Motor neuron (in vitro differentiated cells): Measurements from ENCODE around the gene UPB1. TPM values are rescaled to one million over a fixed set of nuclear protein-coding genes. Genes with fewer than 3 reads are reported as not detected.
A peak's percentile ranks its signal among the peaks of the same experiment; 100 is the strongest.
"Not testable (repeated sequence)": the region's sequence is repeated elsewhere in the genome, so short reads cannot be mapped to it uniquely, and the experiment has no call there.

Source experiments
- ATAC-seq, 8 experiments: fragments of 200-7000 bp; cut with Tn5 transposase; replicated peaks in 6 of 8; 2 replicates each; pipeline ENCODE4 v1.8.0; 2021; ENCODE audit warnings: mild to moderate bottlenecking in 8 of 8, moderate library complexity in 8 of 8
- H3K27ac ChIP-seq, 2 donors: fragments of 250-450 bp; sonication (Bioruptor Pico); 2 replicates each; pipeline ENCODE4 v1.9.0; 2021; ENCODE audit warnings: antibody characterized with exemption in 2 of 2, mild to moderate bottlenecking in 2 of 2, moderate library complexity in 1 of 2
- H3K4me1 ChIP-seq, 2 donors: fragments of 250-450 bp; sonication (Bioruptor Pico); replicated peaks in 1 of 2; 2 replicates each; pipeline ENCODE4 v1.6.1; 2021; ENCODE audit warnings: antibody characterized with exemption in 2 of 2, mild to moderate bottlenecking in 2 of 2, moderate library complexity in 1 of 2
- H3K4me3 ChIP-seq, 5 donors: fragments of 250-450 bp; sonication (Bioruptor Pico); 2 replicates each; pipeline ENCODE4 v1.9.0; 2021; ENCODE audit warnings: antibody characterized with exemption in 5 of 5, mild to moderate bottlenecking in 5 of 5, moderate library complexity in 4 of 5
- WGBS, 10 experiments: fragments of 450-650 bp; shearing (Covaris generic); methylation state at CpG; one replicate each; pipeline ENCODE4 v1.0.0; 2022; 5-methylcytosine and 5-hydroxymethylcytosine counted together
- in situ Hi-C, 9 experiments: fragments of 400-800 bp; cut with MboI; loops; one replicate each; pipeline ENCODE4 v1.15.0; 2021; ENCODE audit warnings: low sequenced_read_pairs in 9 of 9, low pct_unique_long_range_greater_than_20kb in 2 of 9; ENCODE audit not compliant: unreplicated experiment in 9 of 9
- total RNA-seq, 8 experiments: library from RNA; unstranded; fragments of 300-600 nt; gene quantifications; 2 replicates each; pipeline versions ENCODE4 v1.2.3 to v1.2.4, GENCODE V29; 2022

UPB1 gene
- total RNA-seq, 8 experiments from 2014 or later, result 0.10 to 0.95 (median 0.32) TPM

DNA sequence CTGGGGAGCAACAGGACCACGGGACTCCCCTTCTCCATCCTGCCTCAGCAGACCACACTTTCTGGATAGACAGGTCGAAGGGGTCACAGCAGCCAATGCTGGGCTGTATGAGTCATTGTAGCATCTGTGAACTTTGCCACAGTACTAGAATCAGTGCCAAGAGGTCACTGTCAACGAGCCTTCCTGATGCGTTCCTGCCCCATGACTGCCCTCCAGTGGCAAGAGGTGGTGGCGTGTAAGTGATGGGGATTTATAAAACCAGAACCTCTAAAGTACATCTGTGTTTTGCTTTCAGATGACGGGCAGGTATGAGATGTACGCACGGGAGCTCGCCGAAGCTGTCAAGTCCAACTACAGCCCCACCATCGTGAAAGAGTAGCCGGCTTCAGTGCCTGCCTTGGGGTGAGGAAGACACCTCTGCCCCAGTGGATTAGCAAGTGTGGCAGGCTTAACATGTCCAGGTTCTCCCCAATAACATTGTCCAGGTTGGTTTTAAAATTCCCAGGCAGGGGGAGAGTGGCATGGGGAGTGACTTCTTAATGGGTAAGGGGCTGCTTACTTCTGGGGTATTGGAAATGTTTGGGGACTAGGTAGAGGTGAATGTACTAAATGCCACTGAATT lies 30.4 kb downstream of the UPB1 start:
- in situ Hi-C loops, result loop anchor here in 1 of 9 experiments (10.0 kb wide), 1 partner anchor 101 kb away; the partner anchor contains the start of gene ADORA2A
- H3K4me1 ChIP-seq, result peaks cover 3 to 5% of the 10 kb centered on the region in 2 donors
- H3K4me3 ChIP-seq, result no peak overlapping the region
- WGBS, 10 experiments, result 0 to 12% (median 0%) methylated on average over 1 to 11 of the region's 12 CpGs; no CpG with 5 or more reads in 5 of the 10 experiments
- no peak overlapping the region for H3K27ac ChIP-seq
- ATAC-seq, result peak; percentile 44 to 90 (median 64)

DNA sequence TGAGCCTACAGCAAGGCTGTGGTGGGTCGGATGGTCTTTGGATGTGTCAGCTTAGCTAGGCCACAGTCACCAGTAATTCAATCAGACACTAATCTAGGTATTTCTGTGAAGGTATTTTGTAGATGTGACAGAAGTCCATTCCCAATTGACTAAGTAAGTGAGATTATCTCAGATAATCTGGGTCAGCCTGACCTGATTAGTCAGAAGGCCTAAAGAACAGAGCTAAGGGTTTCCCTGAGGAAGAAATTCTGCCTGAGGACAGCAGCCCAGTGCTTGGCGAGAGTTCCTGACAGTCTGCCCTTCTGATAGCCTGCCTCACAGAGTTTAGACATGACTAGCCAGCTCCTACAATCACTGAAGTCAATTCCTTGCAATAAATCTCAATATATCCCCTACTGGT lies 31.1 kb downstream of the UPB1 start:
- H3K4me3 ChIP-seq, result no peak overlapping the region
- no peak overlapping the region for H3K27ac ChIP-seq
- in situ Hi-C loops, result loop anchor here in 1 of 9 experiments (10.0 kb wide), 1 partner anchor 101 kb away; the partner anchor contains the start of gene ADORA2A
- 14 to 100% (median 61%) methylated on average over 1 to 2 of the region's 2 CpGs; no CpG with 5 or more reads in 3 of the 10 experiments for WGBS, 10 experiments
- no peak for ATAC-seq
- H3K4me1 ChIP-seq, result peaks cover 3 to 5% of the 10 kb centered on the region in 2 donors

DNA sequence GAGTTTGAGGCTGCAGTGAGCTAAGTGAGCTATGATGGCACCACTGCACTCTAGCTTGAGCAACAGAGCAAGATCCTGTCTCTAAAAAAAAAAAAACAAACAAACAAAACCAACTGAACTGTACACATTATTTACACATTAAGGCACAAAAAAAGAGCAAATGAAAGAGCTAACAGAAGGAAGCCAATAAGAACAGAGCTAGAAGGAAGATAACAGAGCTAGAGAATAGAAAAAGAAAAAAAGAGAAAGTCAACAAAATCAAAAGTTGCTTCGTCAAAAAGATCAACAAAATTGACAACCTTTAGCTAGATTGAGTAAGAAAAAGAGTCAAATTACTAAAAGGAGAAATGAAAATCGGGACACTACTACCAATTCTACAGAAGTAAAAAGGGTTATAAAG lies 34.8 kb downstream of the UPB1 start:
- in situ Hi-C loops, result loop anchor here in 1 of 9 experiments (10.0 kb wide), 1 partner anchor 105 kb away; the partner anchor contains the start of gene ADORA2A
- WGBS, 10 experiments, result 35 to 81% (median 70%) methylated on average over 1 to 2 of the region's 2 CpGs
- H3K4me3 ChIP-seq, result no peak overlapping the region
- no peak for ATAC-seq
- peaks cover 0 to 5% of the 10 kb centered on the region in 2 donors for H3K4me1 ChIP-seq
- H3K27ac ChIP-seq, result no peak overlapping the region

DNA sequence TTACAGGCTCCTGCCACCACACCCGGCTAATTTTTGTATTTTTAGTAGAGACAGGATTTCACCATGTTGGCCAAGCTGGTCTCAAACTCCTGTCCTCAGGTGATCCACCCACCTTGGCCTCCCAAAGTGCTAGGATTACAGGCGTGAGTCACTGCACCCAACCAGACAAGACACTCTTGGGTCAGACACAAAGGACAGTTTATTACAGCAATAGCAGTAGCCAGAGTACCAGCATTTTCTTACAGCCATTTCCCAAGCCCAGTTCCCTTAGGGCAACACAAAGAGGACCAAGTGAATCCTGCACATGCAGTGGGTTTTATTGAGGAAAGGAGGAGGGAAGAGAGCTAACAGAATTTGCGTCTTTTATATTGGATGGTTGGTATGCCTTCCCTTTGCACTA lies 35.8 kb downstream of the UPB1 start:
- ATAC-seq, H3K4me3 ChIP-seq, in situ Hi-C loops, H3K4me1 ChIP-seq, H3K27ac ChIP-seq: not testable (repeated sequence)
- 47 to 80% (median 67%) methylated on average over 1 to 2 of the region's 3 CpGs; no CpG with 5 or more reads in 5 of the 10 experiments for WGBS, 10 experiments

DNA sequence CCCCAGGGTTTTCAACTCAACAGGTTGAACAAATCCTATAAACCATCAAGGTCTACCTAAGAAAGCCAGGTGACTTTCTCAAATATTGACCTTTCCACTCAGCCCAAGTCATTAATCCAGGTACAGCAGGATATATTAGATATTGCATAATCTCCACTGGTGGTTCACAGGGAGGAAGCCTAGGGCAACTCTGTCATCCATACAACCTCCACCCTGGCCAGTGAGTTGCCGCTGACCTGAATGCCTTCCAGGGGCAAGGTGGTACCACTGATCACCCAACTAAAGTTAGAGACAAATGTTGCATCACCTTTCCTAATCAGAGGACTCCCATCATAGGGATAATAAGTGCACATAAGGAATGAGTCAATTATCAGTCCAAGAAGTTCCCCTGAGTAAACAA lies 36.9 kb downstream of the UPB1 start:
- no peak for ATAC-seq
- 100% methylated on average over 1 of the region's 1 CpG; no CpG with 5 or more reads in 6 of the 10 experiments for WGBS, 10 experiments
- H3K4me1 ChIP-seq, result no peaks in the 10 kb centered on the region
- in situ Hi-C loops, result no loop called here
- no peak overlapping the region for H3K27ac ChIP-seq
- no peak overlapping the region for H3K4me3 ChIP-seq

DNA sequence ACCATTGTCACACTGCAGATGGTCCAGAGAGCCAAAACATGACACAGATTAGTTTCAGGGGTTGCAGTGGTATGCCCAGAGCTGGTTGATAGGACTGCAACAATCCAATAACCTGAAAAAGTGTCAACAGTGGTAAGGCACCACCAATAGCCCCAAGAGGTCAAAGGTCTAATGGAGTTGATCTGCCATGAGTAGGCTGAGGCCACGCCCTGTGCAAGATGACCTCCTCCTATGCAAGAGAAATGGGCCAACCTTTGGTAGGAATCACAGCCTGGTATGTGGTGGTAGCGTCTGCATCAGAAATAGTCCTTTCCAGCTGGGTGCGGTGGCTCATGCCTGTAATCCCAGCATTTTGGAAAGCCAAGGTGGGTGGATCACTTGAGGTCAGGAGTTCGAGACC lies 40.2 kb downstream of the UPB1 start:
- no peak overlapping the region for H3K27ac ChIP-seq
- ATAC-seq, result no peak
- no peaks in the 10 kb centered on the region for H3K4me1 ChIP-seq
- in situ Hi-C loops, result no loop called here
- no peak overlapping the region for H3K4me3 ChIP-seq
- 50 to 100% (median 91%) methylated on average over 1 to 3 of the region's 4 CpGs; no CpG with 5 or more reads in 5 of the 10 experiments for WGBS, 10 experiments

DNA sequence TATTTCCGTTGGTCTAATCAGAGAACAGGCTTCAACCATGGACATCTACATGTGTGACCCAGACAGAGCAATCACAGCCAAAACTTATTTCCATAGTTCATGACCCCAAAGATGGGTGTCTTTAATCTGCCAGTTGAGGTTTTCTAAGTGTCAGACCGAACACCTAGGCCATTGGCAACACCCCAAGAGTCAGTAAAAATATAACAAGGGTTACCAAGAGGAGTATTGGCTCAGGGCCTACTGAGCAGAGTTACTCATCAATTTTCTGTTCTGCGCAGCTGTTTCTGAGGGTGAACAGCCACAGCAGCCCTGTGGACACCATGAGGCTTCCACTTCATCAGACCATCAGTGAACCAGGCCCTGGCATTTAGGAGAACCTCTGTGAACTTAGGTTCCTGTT lies 41.0 kb downstream of the UPB1 start:
- no peak overlapping the region for H3K27ac ChIP-seq
- no peak overlapping the region for H3K4me3 ChIP-seq
- in situ Hi-C loops, result no loop called here
- 83 to 100% (median 95%) methylated on average over 1 to 2 of the region's 3 CpGs; no CpG with 5 or more reads in 6 of the 10 experiments for WGBS, 10 experiments
- no peaks in the 10 kb centered on the region for H3K4me1 ChIP-seq
- ATAC-seq, result no peak

DNA sequence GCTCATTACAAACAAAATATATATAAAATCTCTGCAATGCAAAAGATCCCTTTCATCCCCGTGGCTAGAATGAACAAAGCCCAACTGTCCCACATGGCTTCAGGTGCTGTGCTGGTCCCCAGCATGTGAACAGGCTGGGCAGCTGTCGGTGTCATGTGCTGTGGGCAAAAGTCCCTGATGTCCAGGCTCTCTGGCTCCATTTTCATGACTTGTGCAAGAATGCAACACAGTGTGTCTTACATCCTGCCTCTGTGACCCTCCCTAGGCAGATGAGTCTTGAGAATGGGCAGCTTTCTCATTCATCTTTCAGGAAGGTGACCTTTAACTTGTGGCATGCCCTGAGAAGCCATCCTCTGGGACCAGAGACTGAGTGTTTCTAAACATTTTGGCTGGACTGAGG lies 45.3 kb downstream of the UPB1 start:
- in situ Hi-C loops, result no loop called here
- 0 to 100% (median 90%) methylated on average over 1 to 2 of the region's 2 CpGs; no CpG with 5 or more reads in 3 of the 10 experiments for WGBS, 10 experiments
- no peak for ATAC-seq
- Histone ChIP-seq H3K4me1 (no peaks in the 10 kb centered on the region), H3K27ac (no peak overlapping the region), H3K4me3 (no peak overlapping the region)

DNA sequence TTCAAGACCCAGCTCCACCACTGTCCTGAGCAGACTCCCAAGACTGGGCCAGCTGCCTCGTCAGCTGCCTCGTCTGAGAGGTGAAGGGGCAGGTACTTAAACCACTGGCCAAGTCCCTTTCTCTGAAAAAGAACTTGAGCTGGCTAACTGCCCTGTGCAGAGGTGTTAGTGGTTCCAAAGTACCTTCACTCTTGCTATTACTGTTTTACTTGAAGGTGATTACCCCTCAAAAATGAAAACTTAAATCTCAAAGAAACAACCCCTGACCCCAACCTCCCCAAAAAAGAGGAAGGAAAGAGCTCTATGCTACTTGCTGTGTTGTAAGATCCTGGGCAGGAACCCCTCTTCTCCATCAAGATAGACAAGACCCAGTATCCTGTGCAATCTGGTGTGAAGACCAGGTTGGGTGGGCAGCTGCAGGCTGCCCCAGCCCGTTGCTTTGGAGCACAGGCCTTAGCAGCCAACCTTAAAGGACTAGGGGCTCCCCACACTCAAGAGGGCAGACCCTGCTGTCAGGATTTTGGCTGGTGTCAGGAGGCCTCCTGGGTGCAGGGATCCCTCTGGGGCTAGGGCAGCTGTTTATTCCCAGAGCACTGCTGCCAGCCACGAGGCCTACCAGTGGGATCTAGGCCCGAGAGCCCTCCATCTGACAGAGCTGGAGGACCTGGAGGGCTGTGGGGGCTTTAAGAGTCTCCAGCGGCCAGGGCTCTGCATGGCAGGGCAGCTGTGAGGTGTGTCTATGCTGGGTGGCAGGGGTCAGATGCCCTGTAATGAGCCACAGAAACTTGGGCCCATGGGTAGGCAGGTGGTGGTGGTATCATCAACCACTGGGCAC lies 46.8 kb downstream of the UPB1 start:
- Histone ChIP-seq H3K4me1 (no peaks in the 10 kb centered on the region), H3K4me3 (no peak overlapping the region), H3K27ac (no peak overlapping the region)
- in situ Hi-C loops, result no loop called here
- 70 to 100% (median 87%) methylated on average over 1 to 5 of the region's 6 CpGs; no CpG with 5 or more reads in 4 of the 10 experiments for WGBS, 10 experiments
- no peak for ATAC-seq

DNA sequence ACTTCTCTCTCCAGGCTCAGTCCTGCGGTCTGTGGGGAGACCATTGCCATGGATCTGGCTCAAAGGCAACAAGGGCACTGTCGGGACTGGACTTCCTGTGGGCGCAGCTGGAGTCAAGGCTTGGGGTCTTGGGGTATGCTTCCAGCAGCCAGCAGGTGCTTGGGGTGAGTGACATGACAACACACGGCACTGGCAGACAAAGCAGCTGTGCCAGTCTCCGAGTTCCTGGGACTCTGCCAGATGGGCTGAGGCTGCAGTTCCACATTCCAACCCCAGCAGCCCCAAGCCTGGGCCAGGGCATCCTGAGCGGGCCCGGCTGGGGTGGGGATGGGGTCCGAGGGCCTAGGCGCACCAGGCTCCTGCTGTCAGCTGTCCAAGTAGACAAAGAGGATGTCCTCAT lies 47.5 kb downstream of the UPB1 start:
- no peak overlapping the region for H3K4me3 ChIP-seq
- in situ Hi-C loops, result no loop called here
- H3K27ac ChIP-seq, result no peak overlapping the region
- WGBS, 10 experiments, result 100% methylated on average over 1 of the region's 9 CpGs; no CpG with 5 or more reads in 9 of the 10 experiments
- H3K4me1 ChIP-seq, result no peaks in the 10 kb centered on the region
- no peak for ATAC-seq

DNA sequence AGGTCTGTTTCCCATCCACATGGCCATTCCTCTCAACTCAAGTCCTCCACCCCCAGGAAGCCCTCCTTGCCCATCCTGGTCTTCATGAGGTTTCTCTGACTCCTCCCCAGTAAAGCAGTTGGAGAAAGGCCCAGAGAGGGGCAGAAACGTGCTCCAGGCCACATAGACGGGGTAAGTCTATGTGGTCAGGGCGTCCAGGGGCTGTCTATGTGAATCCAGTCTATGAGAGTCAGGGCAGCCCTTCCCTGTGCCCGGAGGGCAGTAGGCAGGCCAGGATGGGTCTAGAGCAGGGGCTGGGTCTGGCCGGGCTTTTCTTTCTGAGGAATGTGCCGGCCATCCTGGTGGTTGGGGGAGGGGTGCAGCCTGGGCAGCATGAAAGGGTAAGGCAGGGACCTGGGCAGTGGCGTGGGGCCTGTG lies 48.1 kb downstream of the UPB1 start:
- in situ Hi-C loops, result no loop called here
- Histone ChIP-seq H3K4me3 (no peak overlapping the region), H3K4me1 (no peaks in the 10 kb centered on the region), H3K27ac (no peak overlapping the region)
- peak in 1 of 8 experiments; percentile 8 for ATAC-seq
- 84 to 93% methylated on average over 4 to 5 of the region's 7 CpGs; no CpG with 5 or more reads in 8 of the 10 experiments for WGBS, 10 experiments

DNA sequence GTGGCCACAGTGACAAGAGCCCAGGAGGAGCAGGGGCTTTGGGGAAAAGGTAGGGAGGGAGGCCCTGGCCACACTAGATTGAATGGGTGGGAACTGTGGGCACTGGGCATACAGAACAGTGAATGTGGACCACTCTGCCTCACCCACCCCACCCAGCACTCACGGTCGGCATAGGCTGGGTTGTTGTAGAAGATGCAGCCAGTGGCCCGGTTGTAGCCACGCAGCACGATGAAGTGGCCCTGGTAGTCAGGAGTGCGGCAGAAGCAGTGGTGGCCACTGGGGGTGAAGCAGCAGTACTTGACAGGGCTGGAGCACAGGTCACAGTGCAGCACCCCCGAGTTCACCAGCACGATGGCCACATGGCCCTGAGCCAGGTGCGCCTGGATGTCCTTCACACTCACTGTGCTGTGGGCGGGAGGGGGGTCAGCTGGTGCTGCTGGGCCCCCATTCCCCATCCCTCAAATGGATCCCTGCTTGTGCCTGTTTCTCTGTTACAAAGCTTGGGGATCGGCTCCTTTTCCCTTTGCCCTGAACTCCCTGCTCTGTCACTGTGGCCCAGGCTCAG lies 48.6 kb downstream of the UPB1 start:
- Histone ChIP-seq H3K4me3 (no peak overlapping the region), H3K4me1 (no peaks in the 10 kb centered on the region), H3K27ac (no peak overlapping the region)
- 92% methylated on average over 2 of the region's 11 CpGs; no CpG with 5 or more reads in 9 of the 10 experiments for WGBS, 10 experiments
- in situ Hi-C loops, result no loop called here
- peak in 1 of 8 experiments; percentile 16 for ATAC-seq

DNA sequence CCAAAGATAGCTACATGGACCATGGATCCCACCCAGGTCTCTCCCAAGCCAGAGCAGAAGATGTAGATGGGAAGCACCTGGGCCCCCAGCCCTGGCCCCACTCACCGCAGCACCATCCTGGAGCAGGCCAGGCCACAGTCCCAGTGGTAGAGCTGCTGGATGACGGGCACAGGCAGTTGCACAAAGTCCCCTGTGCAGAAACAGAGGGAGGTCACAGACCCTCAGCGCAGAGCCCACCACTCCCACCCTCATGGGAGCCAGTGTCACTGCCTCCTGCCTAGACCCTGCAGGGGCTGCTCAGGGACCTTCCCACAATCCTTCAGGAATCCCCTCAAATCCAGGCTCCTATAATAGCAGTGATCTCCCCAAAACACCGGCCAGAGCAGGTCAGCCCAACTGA lies 53.7 kb downstream of the UPB1 start:
- no peak for ATAC-seq
- no peak overlapping the region for H3K4me3 ChIP-seq
- peaks cover 8 to 11% of the 10 kb centered on the region in 2 donors for H3K4me1 ChIP-seq
- H3K27ac ChIP-seq, result no peak overlapping the region
- 80 to 100% methylated on average over 1 of the region's 4 CpGs; no CpG with 5 or more reads in 8 of the 10 experiments for WGBS, 10 experiments
- in situ Hi-C loops, result no loop called here
